B cell (primary cell): Measurements from ENCODE around the gene LCN15. TPM values are rescaled to one million over a fixed set of nuclear protein-coding genes. Genes with fewer than 3 reads are reported as not detected.

Source experiments
- ATAC-seq: fragments of 200-7000 bp; cut with Tn5 transposase; one replicate; pipeline ENCODE4 v1.10.0; 2021; ENCODE audit warnings: low read depth, mild to moderate bottlenecking, moderate number of reproducible peaks, moderate library complexity
- CTCF ChIA-PET: fragments of 350-600 bp; sonication (Branson Sonifier 250); formaldehyde crosslinking; loops from one replicate; lab custom pipeline; 2021; ENCODE audit warnings: antibody characterized with exemption, inconsistent platforms; lab: Charles Lee
- POLR2A ChIA-PET: fragments of 350-600 bp; sonication (Branson Sonifier 250); formaldehyde crosslinking; loops from one replicate; lab custom pipeline; 2021; ENCODE audit warnings: antibody characterized with exemption; lab: Charles Lee
- DNase-seq: peaks from one replicate; pipeline ENCODE4 v3.0.0; 2013
- H2AFZ ChIP-seq: 2 replicates; pipeline ENCODE4 v1.6.1; 2012; ENCODE audit warnings: mild to moderate bottlenecking, low read depth, low read length; ENCODE audit not compliant: insufficient read depth, poor library complexity, severe bottlenecking
- H3K27ac ChIP-seq, 2 donors: 1 replicate in 1 of 2; 2 replicates in 1 of 2; pipeline ENCODE4 v1.5.1; 2012 to 2013; ENCODE audit warnings: low read length in 2 of 2, mild to moderate bottlenecking in 2 of 2, moderate library complexity in 1 of 2
- H3K27me3 ChIP-seq, 4 experiments: fragments of 200-600 bp in 1 of 4; sonication (generic) in 1 of 4; replicated peaks in 1 of 4; 1 replicate in 2 of 4; 2 replicates in 2 of 4; pipeline versions ENCODE4 v1.6.1 to v1.7.0; 2013 to 2016; ENCODE audit warnings: low read length in 3 of 4, mild to moderate bottlenecking in 2 of 4, mixed read lengths in 1 of 4, moderate library complexity in 1 of 4; ENCODE audit not compliant: insufficient read depth in 4 of 4, control insufficient read depth in 3 of 4; ENCODE audit errors: control extremely low read depth in 1 of 4
- H3K36me3 ChIP-seq, 2 experiments: replicated peaks in 1 of 2; 1 replicate in 1 of 2; 2 replicates in 1 of 2; pipeline versions ENCODE4 v1.6.1 to v1.7.1; 2013; ENCODE audit warnings: low read length in 1 of 2; ENCODE audit not compliant: insufficient read depth in 2 of 2, control insufficient read depth in 1 of 2; ENCODE audit errors: control extremely low read depth in 1 of 2, extremely low read depth in 1 of 2
- H3K4me1 ChIP-seq, 2 donors: fragments of 200-600 bp in 1 of 2; sonication (generic) in 1 of 2; 1 replicate in 1 of 2; 2 replicates in 1 of 2; pipeline versions ENCODE4 v1.5.1 to v1.6.1; 2013 to 2017; ENCODE audit warnings: low read length in 2 of 2; ENCODE audit not compliant: control insufficient read depth in 2 of 2, insufficient read depth in 2 of 2
- H3K4me2 ChIP-seq: replicated peaks from 2 replicates; pipeline ENCODE3; 2012; ENCODE audit warnings: mild to moderate bottlenecking, low read depth, low read length; ENCODE audit not compliant: poor library complexity, severe bottlenecking
- H3K4me3 ChIP-seq, 5 experiments: fragments of 200-600 bp in 1 of 5; sonication (generic) in 1 of 5; 1 replicate in 3 of 5; 2 replicates in 2 of 5; pipeline versions ENCODE4 v1.5.1 to v1.7.0; 2011 to 2016; ENCODE audit warnings: low read length in 4 of 5, mild to moderate bottlenecking in 4 of 5, low read depth in 2 of 5, control low read depth in 1 of 5, moderate library complexity in 1 of 5; ENCODE audit not compliant: insufficient read depth in 1 of 5; ENCODE audit errors: control extremely low read depth in 1 of 5, extremely low read depth in 1 of 5
- H3K79me2 ChIP-seq: fragments of 200-600 bp; sonication (generic); one replicate; pipeline ENCODE4 v1.6.0; 2016; ENCODE audit warnings: low read length; ENCODE audit not compliant: control insufficient read depth, insufficient read depth
- H3K9ac ChIP-seq: fragments of 200-600 bp; sonication (generic); 2 replicates; pipeline ENCODE4 v1.6.1; 2017; ENCODE audit warnings: mild to moderate bottlenecking, low read length, moderate library complexity
- H3K9me3 ChIP-seq, 3 donors: one replicate each; pipeline versions ENCODE4 v1.6.1 to v1.7.1; 2013; ENCODE audit warnings: low read length in 2 of 3; ENCODE audit not compliant: control insufficient read depth in 2 of 3, insufficient read depth in 1 of 3; ENCODE audit errors: control extremely low read depth in 1 of 3
- H4K20me1 ChIP-seq: 2 replicates; pipeline ENCODE4 v1.6.0; 2012; ENCODE audit warnings: mild to moderate bottlenecking, low read length; ENCODE audit not compliant: insufficient read depth, control insufficient read depth, poor library complexity, severe bottlenecking
- H3K27ac Mint-ChIP-seq: one replicate; pipeline ENCODE4 v1.8.0; 2021; ENCODE audit warnings: mixed read lengths
- H3K27me3 Mint-ChIP-seq: one replicate; pipeline ENCODE4 v1.8.0; 2021; ENCODE audit warnings: mixed read lengths
- H3K4me1 Mint-ChIP-seq: one replicate; pipeline ENCODE4 v1.8.0; 2021; ENCODE audit warnings: mixed read lengths
- H3K4me3 Mint-ChIP-seq: one replicate; pipeline ENCODE4 v1.8.0; 2021; ENCODE audit warnings: mixed read lengths
- H3K9me3 Mint-ChIP-seq: one replicate; pipeline ENCODE4 v1.8.0; 2022; ENCODE audit warnings: mixed read lengths; ENCODE audit not compliant: insufficient read depth
- CTCF ChIP-seq: fragments of 200-600 bp; IDR thresholded peaks from one replicate; pipeline ENCODE4 v1.8.0; 2022; ENCODE audit warnings: antibody characterized with exemption, mild to moderate bottlenecking
- EZH2 ChIP-seq: IDR thresholded peaks from 2 replicates; pipeline ENCODE4 v1.6.1; 2012; ENCODE audit warnings: borderline replicate concordance, low read depth, mild to moderate bottlenecking, moderate library complexity, low read length; ENCODE audit not compliant: insufficient read depth, poor library complexity, severe bottlenecking
- WGBS: methylation state at CpG from one replicate; pipeline ENCODE4 v1.1.5; 2013; ENCODE audit warnings: missing lambda C conversion rate; ENCODE audit not compliant: insufficient coverage; 5-methylcytosine and 5-hydroxymethylcytosine counted together
- intact Hi-C: fragments of 100-400 bp; cut with micrococcal nuclease; formaldehyde crosslinking; loops from one replicate; pipeline ENCODE4 v1.10.0; 2022
- polyA plus RNA-seq: library from polyadenylated mRNA; depleted of rRNA; stranded (reverse); fragments of >200 nt; gene quantifications from 2 replicates; pipeline ENCODE4 v1.2.3, GENCODE V29; 2012
- total RNA-seq, 2 donors: library from RNA; stranded (reverse); fragments of 120-200 nt in 1 of 2; gene quantifications; 1 replicate in 1 of 2; 2 replicates in 1 of 2; pipeline versions ENCODE4 v1.2.3 to v1.2.4, GENCODE V29; 2013 to 2022

Gene LCN15
- total and polyA plus RNA-seq, 2 donors (not counting 1 experiment from before 2014, with no cell fraction given) = not detected

GRCh38 chr9:136713550-136713949, 50.8 kb downstream of the LCN15 start:
- H3K4me3 ChIP-seq = peak overlapping the region in 3 of 5 experiments; percentile 33 to 48 (median 40)
- H4K20me1 ChIP-seq = no peaks in the 10 kb centered on the region
- H3K36me3 ChIP-seq = no peaks in the 10 kb centered on the region
- TF ChIP-seq CTCF (no peak), EZH2 (no peak)
- CTCF ChIA-PET = interaction anchor here (4.0 kb wide), 1 partner anchor 14 kb away, joined by 23 read pairs; no protein-coding TSS in a partner anchor
- Mint-ChIP-seq H3K4me1 (peaks cover 25% of the 10 kb centered on the region), H3K9me3 (no peaks in the 10 kb centered on the region), H3K4me3 (peak overlapping the region; percentile 71), H3K27ac (peak overlapping the region; percentile 70), H3K27me3 (peaks cover 20% of the 10 kb centered on the region)
- POLR2A ChIA-PET = interaction anchor here (1.2 to 2.4 kb wide), 4 partner anchors 9 to 16 kb away, joined by 3 to 8 read pairs (median 4); no protein-coding TSS in a partner anchor
- intact Hi-C loops = loop anchor here (10.0 kb wide), 1 partner anchor 49 kb away; the partner anchor contains the start of gene EGFL7
- DNase-seq = no peak
- peaks cover 4% of the 10 kb centered on the region for H3K79me2 ChIP-seq
- peak overlapping the region; percentile 82 for H3K4me2 ChIP-seq
- H3K9ac ChIP-seq = no peak overlapping the region
- no peak for ATAC-seq
- no peak overlapping the region for H3K27ac ChIP-seq
- no peak overlapping the region for H2AFZ ChIP-seq
- H3K27me3 ChIP-seq = peaks cover 0 to 39% (median 6%) of the 10 kb centered on the region in 4 experiments
- H3K9me3 ChIP-seq = peaks cover 0 to 4% (median 0%) of the 10 kb centered on the region in 3 donors
- H3K4me1 ChIP-seq = peaks cover 31 to 38% of the 10 kb centered on the region in 2 donors
- WGBS = 17% methylated on average over 8 of the region's 8 CpGs
